Activated naive CD4-positive, alpha-beta T cell treated with anti-CD3 and anti-CD28 coated beads, Interleukin-2, amount 50 U/mL, for 16 hours (primary cell): ENCODE data around the gene PLEKHG4B.
"Not testable (repeated sequence)": the region's sequence is repeated elsewhere in the genome, so short reads cannot be mapped to it uniquely, and the experiment has no call there.

ENCODE experiments used
- DNase-seq: peaks from one replicate; pipeline ENCODE4 v3.0.0-alpha.2; 2020

Gene PLEKHG4B

GRCh38 chr5:235527-235926, 143.6 kb downstream of the PLEKHG4B start:
- not testable (repeated sequence) for DNase-seq

- not testable (repeated sequence) for DNase-seq
These were observed 146.0 kb downstream of the PLEKHG4B start for GRCh38 chr5:237931-238330.
